Measurements from ENCODE around the gene GABRE. TPM values are rescaled to one million over a fixed set of nuclear protein-coding genes. Genes with fewer than 3 reads are reported as not detected.

Gene GABRE
- total RNA-seq, 2 experiments from 2014 or later: not detected

DNA sequence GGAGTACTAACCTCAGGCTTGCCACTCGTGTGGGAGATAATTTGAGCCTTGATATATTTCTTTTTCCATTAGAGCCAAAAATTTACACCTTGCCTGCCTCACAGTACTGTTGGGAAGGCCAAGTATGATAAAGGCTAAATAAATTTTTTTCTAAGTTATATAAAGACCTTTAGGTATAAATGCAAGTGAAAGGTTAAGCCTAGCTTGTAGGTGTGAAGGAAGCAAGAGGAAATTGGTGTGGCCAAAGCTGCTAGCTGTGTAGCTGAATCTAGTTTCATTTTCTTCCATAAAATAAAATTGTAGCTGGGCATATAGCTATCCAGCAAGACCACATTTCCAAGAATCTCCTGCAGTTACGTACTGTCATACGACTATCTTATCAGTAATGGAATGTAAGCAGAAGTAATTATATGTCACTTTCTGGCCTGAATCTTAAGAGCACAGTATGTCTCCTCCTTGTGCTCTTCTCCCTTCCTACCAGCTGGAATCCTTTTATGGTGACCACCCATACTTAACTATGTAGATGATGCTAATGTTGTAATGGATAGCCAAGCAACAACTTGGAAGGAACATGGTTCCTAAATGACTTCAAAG is 14.3 kb upstream of the GABRE start:
- no peak for DNase-seq
- no peaks in the 10 kb centered on the region for H3K27me3 ChIP-seq (ENCODE audit: control insufficient read depth in 1 of 2, insufficient read depth in 2 of 2, low read length in 2 of 2)
- no peaks in the 10 kb centered on the region for H3K9me3 ChIP-seq (ENCODE audit: control insufficient read depth in 1 of 2, insufficient read depth in 1 of 2, low read length in 2 of 2)
- Mint-ChIP-seq H3K27me3 (no peaks in the 10 kb centered on the region), H3K4me3 (no peak overlapping the region), H3K4me1 (ENCODE audit: low read depth) (no peaks in the 10 kb centered on the region), H3K9me3 (no peaks in the 10 kb centered on the region), H3K36me3 (ENCODE audit: low read depth) (no peaks in the 10 kb centered on the region), H3K27ac (no peak overlapping the region)
- TF ChIP-seq, protein P1, sequence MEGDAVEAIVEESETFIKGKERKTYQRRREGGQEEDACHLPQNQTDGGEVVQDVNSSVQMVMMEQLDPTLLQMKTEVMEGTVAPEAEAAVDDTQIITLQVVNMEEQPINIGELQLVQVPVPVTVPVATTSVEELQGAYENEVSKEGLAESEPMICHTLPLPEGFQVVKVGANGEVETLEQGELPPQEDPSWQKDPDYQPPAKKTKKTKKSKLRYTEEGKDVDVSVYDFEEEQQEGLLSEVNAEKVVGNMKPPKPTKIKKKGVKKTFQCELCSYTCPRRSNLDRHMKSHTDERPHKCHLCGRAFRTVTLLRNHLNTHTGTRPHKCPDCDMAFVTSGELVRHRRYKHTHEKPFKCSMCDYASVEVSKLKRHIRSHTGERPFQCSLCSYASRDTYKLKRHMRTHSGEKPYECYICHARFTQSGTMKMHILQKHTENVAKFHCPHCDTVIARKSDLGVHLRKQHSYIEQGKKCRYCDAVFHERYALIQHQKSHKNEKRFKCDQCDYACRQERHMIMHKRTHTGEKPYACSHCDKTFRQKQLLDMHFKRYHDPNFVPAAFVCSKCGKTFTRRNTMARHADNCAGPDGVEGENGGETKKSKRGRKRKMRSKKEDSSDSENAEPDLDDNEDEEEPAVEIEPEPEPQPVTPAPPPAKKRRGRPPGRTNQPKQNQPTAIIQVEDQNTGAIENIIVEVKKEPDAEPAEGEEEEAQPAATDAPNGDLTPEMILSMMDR (IDR thresholded peaks at IDR 0.05): no peak
- ChIA-PET CTCF (no interaction called here), POLR2A (no interaction called here)
- intact Hi-C loops (cut with DNase I, micrococcal nuclease): no loop called here
- H3K36me3 ChIP-seq (ENCODE audit: insufficient read depth, low read length): no peaks in the 10 kb centered on the region
- ATAC-seq (ENCODE audit: poor library complexity): no peak
- H3K4me1 ChIP-seq (ENCODE audit: insufficient read depth, low read length): no peaks in the 10 kb centered on the region
- H3K27ac ChIP-seq (ENCODE audit: low read depth in 1 of 2, low read length in 2 of 2): no peak overlapping the region
- no peak overlapping the region for H3K4me3 ChIP-seq (ENCODE audit: low read length)

DNA sequence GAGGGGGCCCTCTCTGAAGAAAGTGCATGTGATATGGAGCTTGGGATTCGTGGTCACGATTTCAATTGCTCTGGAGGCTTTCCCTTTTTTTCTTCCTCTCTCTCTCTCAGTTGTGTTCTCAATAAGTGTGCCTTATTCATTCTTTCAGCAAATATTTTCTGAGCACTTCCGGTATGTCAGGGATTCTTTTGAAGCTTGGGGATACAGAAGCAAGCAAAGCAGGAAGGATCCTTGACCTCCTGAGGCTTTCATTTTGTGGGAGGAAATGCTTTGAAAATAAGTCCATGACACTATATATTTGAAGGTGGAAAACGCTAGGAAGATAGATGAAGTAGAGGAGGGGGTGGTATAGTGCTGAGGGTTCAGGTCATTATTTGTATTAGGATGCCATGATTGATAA is 12.6 kb upstream of the GABRE start:
- no peak overlapping the region for H3K4me3 ChIP-seq (ENCODE audit: low read length)
- Mint-ChIP-seq H3K36me3 (ENCODE audit: low read depth) (no peaks in the 10 kb centered on the region), H3K4me3 (no peak overlapping the region), H3K27me3 (no peaks in the 10 kb centered on the region), H3K4me1 (ENCODE audit: low read depth) (no peaks in the 10 kb centered on the region), H3K9me3 (no peaks in the 10 kb centered on the region), H3K27ac (no peak overlapping the region)
- ChIA-PET POLR2A (no interaction called here), CTCF (no interaction called here)
- TF ChIP-seq, protein P1 (IDR thresholded peaks at IDR 0.05): no peak
- no peaks in the 10 kb centered on the region for H3K9me3 ChIP-seq (ENCODE audit: control insufficient read depth in 1 of 2, insufficient read depth in 1 of 2, low read length in 2 of 2)
- ATAC-seq (ENCODE audit: poor library complexity) (no peak), DNase-seq (no peak)
- intact Hi-C loops (cut with DNase I, micrococcal nuclease): no loop called here
- H3K27me3 ChIP-seq (ENCODE audit: control insufficient read depth in 1 of 2, insufficient read depth in 2 of 2, low read length in 2 of 2): no peaks in the 10 kb centered on the region
- H3K36me3 ChIP-seq (ENCODE audit: insufficient read depth, low read length): no peaks in the 10 kb centered on the region
- no peak overlapping the region for H3K27ac ChIP-seq (ENCODE audit: low read depth in 1 of 2, low read length in 2 of 2)
- H3K4me1 ChIP-seq (ENCODE audit: insufficient read depth, low read length): no peaks in the 10 kb centered on the region

DNA sequence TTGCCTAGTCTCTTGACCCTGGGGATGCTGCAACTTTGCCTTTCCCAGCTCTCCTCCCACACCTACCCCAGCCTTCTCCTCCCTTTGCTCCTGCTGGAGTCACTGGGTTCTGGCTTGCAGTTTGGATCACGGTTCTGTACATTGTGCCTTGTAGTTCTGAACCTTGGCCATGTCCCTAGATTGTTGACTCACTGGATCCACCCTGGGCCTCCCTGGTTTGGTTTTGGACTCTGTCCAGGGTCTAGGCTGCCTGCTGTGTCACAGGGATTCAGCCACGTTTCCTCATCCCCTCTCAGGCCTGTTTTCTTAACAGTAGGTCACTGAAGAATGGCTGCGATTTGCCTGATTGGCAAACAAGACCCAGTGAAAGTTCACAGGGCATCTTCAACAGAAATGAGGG is 11.5 kb upstream of the GABRE start:
- ATAC-seq (ENCODE audit: poor library complexity): no peak
- no peak overlapping the region for H3K27ac ChIP-seq (ENCODE audit: low read depth in 1 of 2, low read length in 2 of 2)
- Mint-ChIP-seq H3K9me3 (no peaks in the 10 kb centered on the region), H3K4me3 (no peak overlapping the region), H3K36me3 (ENCODE audit: low read depth) (no peaks in the 10 kb centered on the region), H3K4me1 (ENCODE audit: low read depth) (no peaks in the 10 kb centered on the region), H3K27me3 (no peaks in the 10 kb centered on the region), H3K27ac (no peak overlapping the region)
- TF ChIP-seq, protein P1 (IDR thresholded peaks at IDR 0.05): no peak
- POLR2A ChIA-PET: no interaction called here
- no peak for DNase-seq
- H3K36me3 ChIP-seq (ENCODE audit: insufficient read depth, low read length): no peaks in the 10 kb centered on the region
- no peak overlapping the region for H3K4me3 ChIP-seq (ENCODE audit: low read length)
- H3K9me3 ChIP-seq (ENCODE audit: control insufficient read depth in 1 of 2, insufficient read depth in 1 of 2, low read length in 2 of 2): no peaks in the 10 kb centered on the region
- CTCF ChIA-PET: no interaction called here
- H3K4me1 ChIP-seq (ENCODE audit: insufficient read depth, low read length): no peaks in the 10 kb centered on the region
- H3K27me3 ChIP-seq (ENCODE audit: control insufficient read depth in 1 of 2, insufficient read depth in 2 of 2, low read length in 2 of 2): no peaks in the 10 kb centered on the region
- intact Hi-C loops (cut with DNase I, micrococcal nuclease): no loop called here
